Tibial artery (tissue), 4 donors: ENCODE results near the gene MEIS2.

ENCODE experiments used
- DNase-seq, 2 donors: peaks; one replicate each; pipeline ENCODE4 v3.0.0-alpha.2; 2019
- H3K27ac ChIP-seq, 2 donors: fragments of 200-600 bp; sonication (generic) in 1 of 2; 1 replicate in 1 of 2; 2 replicates in 1 of 2; pipeline ENCODE4 v1.5.1; 2018 to 2019; ENCODE audit warnings: mild to moderate bottlenecking in 1 of 2
- H3K27me3 ChIP-seq, 2 donors: fragments of 200-600 bp; sonication (generic) in 1 of 2; one replicate each; pipeline versions ENCODE4 v1.5.1 to v1.6.0; 2016 to 2019
- H3K36me3 ChIP-seq, 3 donors: fragments of 200-600 bp; sonication (generic) in 2 of 3; one replicate each; pipeline ENCODE4 v1.5.1; 2016 to 2019; ENCODE audit warnings: mild to moderate bottlenecking in 2 of 3
- H3K4me1 ChIP-seq, 4 donors: fragments of 200-600 bp; sonication (generic) in 2 of 4; 1 replicate in 3 of 4; 2 replicates in 1 of 4; pipeline ENCODE4 v1.5.1; 2016 to 2019
- H3K4me3 ChIP-seq, 2 donors: fragments of 200-600 bp; sonication (generic) in 1 of 2; 1 replicate in 1 of 2; 2 replicates in 1 of 2; pipeline ENCODE4 v1.5.1; 2018 to 2019; ENCODE audit warnings: mild to moderate bottlenecking in 2 of 2
- H3K9me3 ChIP-seq, 3 donors: fragments of 200-600 bp; sonication (generic) in 1 of 3; one replicate each; pipeline ENCODE4 v1.5.1; 2016 to 2019
- CTCF ChIP-seq, 2 experiments: fragments of 200-600 bp in 1 of 2; fragments of 450-650 bp in 1 of 2; IDR thresholded peaks; one replicate each; pipeline ENCODE4 v1.5.1; 2017 to 2019; ENCODE audit warnings: antibody characterized with exemption in 2 of 2, mild to moderate bottlenecking in 1 of 2, moderate library complexity in 1 of 2
- intact Hi-C: fragments of 100-400 bp; cut with DNase I; formaldehyde crosslinking; loops from one replicate; pipeline ENCODE4 v1.15.0; 2023; ENCODE audit warnings: low total_unique reads

Gene MEIS2

DNA sequence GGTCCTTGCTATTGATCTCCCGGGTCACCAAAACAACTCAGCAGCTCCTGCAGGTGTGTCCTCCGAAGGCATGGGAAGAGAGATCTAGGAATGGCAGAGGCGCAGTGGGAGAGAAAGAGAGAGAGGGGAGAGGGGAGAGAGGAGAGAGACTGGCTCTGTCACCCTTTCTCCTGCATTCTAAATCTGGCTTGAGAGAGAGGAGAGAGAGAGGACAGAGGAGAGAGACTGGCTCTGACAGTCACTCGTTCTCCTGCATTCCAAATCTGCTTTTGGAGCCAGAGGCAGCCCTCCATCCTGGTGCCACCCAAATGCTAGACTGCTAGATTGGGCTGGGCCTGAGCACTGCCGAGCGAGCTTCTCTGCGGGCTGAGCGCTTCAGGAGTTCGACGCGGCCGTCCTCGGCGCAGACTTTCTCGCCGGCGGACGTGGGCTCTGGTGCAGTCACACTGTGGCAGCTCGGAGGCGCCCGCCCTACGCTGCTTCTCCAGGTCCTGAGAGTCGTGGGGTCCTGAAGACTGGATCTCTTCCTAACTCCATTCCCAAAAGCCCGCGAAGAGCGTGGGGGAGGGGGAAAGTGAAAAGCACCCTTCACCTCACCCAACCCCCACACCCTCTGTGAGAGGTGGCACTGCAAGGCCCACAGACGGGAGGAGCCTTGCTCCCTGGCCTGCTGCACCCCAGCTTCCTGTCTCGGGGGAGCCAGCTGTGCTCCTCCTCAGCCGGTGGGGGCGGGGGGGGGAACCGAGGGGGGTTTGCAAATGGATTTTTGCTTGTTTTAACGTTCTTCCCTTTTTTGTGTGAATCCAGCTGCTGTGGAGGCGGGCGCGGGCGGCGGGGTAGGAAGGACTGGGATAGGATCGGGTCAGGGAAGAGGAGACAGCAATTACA lies 222.3 kb downstream of the MEIS2 start:
- H3K4me1 ChIP-seq, result peaks cover 0 to 30% (median 15%) of the 10 kb centered on the region in 4 donors
- no peaks in the 10 kb centered on the region for H3K9me3 ChIP-seq
- DNase-seq, result no peak
- no peak for TF ChIP-seq CTCF (IDR thresholded peaks at IDR 0.05)
- peak overlapping the region; percentile 32 to 33 for H3K4me3 ChIP-seq
- intact Hi-C loops, result loop anchor here (10.0 kb wide), 1 partner anchor 373 kb away; no protein-coding TSS in a partner anchor
- peaks cover 7 to 36% of the 10 kb centered on the region in 2 donors for H3K27me3 ChIP-seq
- H3K36me3 ChIP-seq, result no peaks in the 10 kb centered on the region
- no peak overlapping the region for H3K27ac ChIP-seq

DNA sequence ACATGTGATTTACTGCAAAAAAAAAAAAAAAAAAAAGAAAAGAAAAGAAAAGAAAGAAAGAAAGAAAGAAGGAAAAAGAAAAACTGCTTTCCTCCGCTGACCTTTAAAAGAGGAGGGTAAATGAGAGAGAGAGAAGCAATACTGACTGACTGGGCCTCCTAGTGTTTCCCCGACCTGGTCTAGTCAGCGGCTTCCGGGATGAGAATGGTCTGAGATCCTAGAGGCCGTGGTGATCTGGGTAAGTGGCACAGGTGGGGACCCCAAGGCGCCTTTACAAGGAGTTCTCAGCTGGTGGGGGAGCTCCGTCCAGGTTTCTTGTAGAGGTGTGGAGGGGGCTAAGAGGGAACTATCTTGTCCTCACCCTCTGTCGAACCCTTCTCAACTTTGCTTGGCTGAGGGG lies 223.1 kb downstream of the MEIS2 start:
- Histone ChIP-seq H3K9me3 (no peaks in the 10 kb centered on the region), H3K4me3 (no peak overlapping the region), H3K4me1 (peaks cover 0 to 23% (median 9%) of the 10 kb centered on the region in 4 donors), H3K36me3 (no peaks in the 10 kb centered on the region), H3K27me3 (peaks cover 7 to 29% of the 10 kb centered on the region in 2 donors), H3K27ac (no peak overlapping the region)
- intact Hi-C loops, result loop anchor here (10.0 kb wide), 1 partner anchor 372 kb away; no protein-coding TSS in a partner anchor
- TF ChIP-seq CTCF (IDR thresholded peaks at IDR 0.05), result no peak
- DNase-seq, result no peak

DNA sequence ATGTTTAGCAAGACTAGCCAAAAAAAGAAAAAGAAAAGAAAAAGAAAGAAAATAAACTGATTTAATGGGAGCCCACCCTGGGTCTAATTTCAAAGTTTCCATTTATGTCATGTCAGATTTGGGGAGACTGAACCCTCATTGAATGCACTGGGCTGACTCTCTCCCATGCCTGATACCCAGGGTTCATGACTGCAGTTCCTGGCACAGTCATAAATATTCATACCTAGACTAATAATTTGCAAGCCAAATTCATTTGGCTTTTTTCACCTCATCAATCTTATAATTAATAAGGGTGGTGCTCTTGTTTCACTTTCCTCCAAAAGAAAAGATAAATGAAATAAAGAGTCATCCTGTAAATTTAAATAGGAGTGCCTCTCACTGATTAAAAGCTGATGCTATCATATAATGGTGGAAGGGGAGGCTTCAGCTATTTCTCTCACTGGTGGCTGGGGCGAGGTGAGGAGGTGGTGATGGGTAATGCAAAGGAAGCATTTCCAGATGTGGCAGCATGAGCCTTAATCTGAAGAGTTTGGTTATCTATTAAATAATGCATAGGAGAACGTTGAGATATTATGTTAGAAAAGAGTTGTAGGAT lies 224.5 kb downstream of the MEIS2 start:
- TF ChIP-seq CTCF (IDR thresholded peaks at IDR 0.05), result no peak
- DNase-seq, result no peak
- H3K27ac ChIP-seq, result no peak overlapping the region
- H3K36me3 ChIP-seq, result no peaks in the 10 kb centered on the region
- intact Hi-C loops, result loop anchor here (10.0 kb wide), 1 partner anchor 371 kb away; no protein-coding TSS in a partner anchor
- peaks cover 6 to 14% of the 10 kb centered on the region in 2 donors for H3K27me3 ChIP-seq
- peaks cover 0 to 20% (median 8%) of the 10 kb centered on the region in 4 donors for H3K4me1 ChIP-seq
- H3K9me3 ChIP-seq, result no peaks in the 10 kb centered on the region
- no peak overlapping the region for H3K4me3 ChIP-seq

- intact Hi-C loops, result loop anchor here (10.0 kb wide), 1 partner anchor 370 kb away; no protein-coding TSS in a partner anchor
- TF ChIP-seq CTCF (IDR thresholded peaks at IDR 0.05), result no peak
- H3K4me3 ChIP-seq, result no peak overlapping the region
- H3K27ac ChIP-seq, result no peak overlapping the region
- H3K4me1 ChIP-seq, result peaks cover 0 to 11% (median under 1%) of the 10 kb centered on the region in 4 donors
- no peak for DNase-seq
- no peaks in the 10 kb centered on the region for H3K36me3 ChIP-seq
- no peaks in the 10 kb centered on the region for H3K9me3 ChIP-seq
- H3K27me3 ChIP-seq, result peaks cover 0 to 5% of the 10 kb centered on the region in 2 donors
Observed at GRCh38 chr15:36874930-36875329, 225.4 kb downstream of the MEIS2 start.

- no peak for TF ChIP-seq CTCF (IDR thresholded peaks at IDR 0.05)
- DNase-seq, result no peak
- Histone ChIP-seq H3K4me1 (no peaks in the 10 kb centered on the region), H3K27ac (no peak overlapping the region), H3K36me3 (no peaks in the 10 kb centered on the region), H3K4me3 (no peak overlapping the region), H3K9me3 (no peaks in the 10 kb centered on the region), H3K27me3 (no peaks in the 10 kb centered on the region)
- intact Hi-C loops, result no loop called here
Observed at GRCh38 chr15:36867436-36867835, 232.9 kb downstream of the MEIS2 start.
